ENCODE results near the gene NDE1.

- TF ChIP-seq POLR2A (IDR thresholded peaks at IDR 0.05; ENCODE audit: low read depth, low read length) (no peak), POLR2AphosphoS5 (IDR thresholded peaks at IDR 0.05; ENCODE audit: low read depth, low read length) (no peak), TAF1 (IDR thresholded peaks at IDR 0.05; ENCODE audit: borderline replicate concordance, low read depth, low read length) (no peak)
Measured at GRCh38 chr16:15765116-15765515, 115.1 kb downstream of the NDE1 start.

Data from GM12892 (cell line).